AG04450 (cell line): Measurements from ENCODE around the gene PRKCZ. TPM values are rescaled to one million over a fixed set of nuclear protein-coding genes. Genes with fewer than 3 reads are reported as not detected.
A peak's percentile ranks its signal among the peaks of the same experiment; 100 is the strongest.

Source experiments
- CTCF ChIA-PET: fragments of 300-600, 350-600 bp; formaldehyde crosslinking; extraction: SDS; loops from one replicate; lab custom pipeline; 2022; ENCODE audit warnings: antibody characterized with exemption, inconsistent platforms; lab: Charles Lee
- POLR2A ChIA-PET: fragments of 350-600 bp; formaldehyde crosslinking; extraction: SDS; loops from one replicate; lab custom pipeline; 2021; ENCODE audit warnings: antibody characterized with exemption, inconsistent platforms; lab: Yijun Ruan, JAX
- DNase-seq: peaks from one replicate; pipeline ENCODE4 v3.0.0-alpha.2; 2011; ENCODE audit warnings: low read depth, low spot score
- H3K27ac ChIP-seq: one replicate; pipeline ENCODE4 v1.5.1; 2012; ENCODE audit warnings: low read depth, low read length, control low read depth
- H3K27me3 ChIP-seq: one replicate; pipeline ENCODE4 v1.6.0; 2012; ENCODE audit warnings: low read length; ENCODE audit not compliant: control insufficient read depth, insufficient read depth
- H3K4me3 ChIP-seq: 2 replicates; pipeline ENCODE4 v1.5.1; 2011; ENCODE audit warnings: mild to moderate bottlenecking, low read depth, low read length, control low read depth
- H3K9me3 ChIP-seq: 2 replicates; pipeline ENCODE4 v1.5.1; 2012; ENCODE audit warnings: low read length; ENCODE audit not compliant: control insufficient read depth, insufficient read depth
- polyA plus RNA-seq: library from polyadenylated mRNA; depleted of rRNA; stranded (reverse); fragments of >200 nt; gene quantifications from 2 replicates; pipeline ENCODE4 v1.2.3, GENCODE V29; 2011
- TF ChIP-seq, protein P1 (sequence below): IDR thresholded peaks from 2 replicates; pipeline ENCODE4 v1.5.1; 2011; ENCODE audit warnings: low read depth, low read length, control low read depth, inconsistent platforms

The PRKCZ gene
- polyA plus RNA-seq, 1 experiment, result 3.0 TPM

DNA sequence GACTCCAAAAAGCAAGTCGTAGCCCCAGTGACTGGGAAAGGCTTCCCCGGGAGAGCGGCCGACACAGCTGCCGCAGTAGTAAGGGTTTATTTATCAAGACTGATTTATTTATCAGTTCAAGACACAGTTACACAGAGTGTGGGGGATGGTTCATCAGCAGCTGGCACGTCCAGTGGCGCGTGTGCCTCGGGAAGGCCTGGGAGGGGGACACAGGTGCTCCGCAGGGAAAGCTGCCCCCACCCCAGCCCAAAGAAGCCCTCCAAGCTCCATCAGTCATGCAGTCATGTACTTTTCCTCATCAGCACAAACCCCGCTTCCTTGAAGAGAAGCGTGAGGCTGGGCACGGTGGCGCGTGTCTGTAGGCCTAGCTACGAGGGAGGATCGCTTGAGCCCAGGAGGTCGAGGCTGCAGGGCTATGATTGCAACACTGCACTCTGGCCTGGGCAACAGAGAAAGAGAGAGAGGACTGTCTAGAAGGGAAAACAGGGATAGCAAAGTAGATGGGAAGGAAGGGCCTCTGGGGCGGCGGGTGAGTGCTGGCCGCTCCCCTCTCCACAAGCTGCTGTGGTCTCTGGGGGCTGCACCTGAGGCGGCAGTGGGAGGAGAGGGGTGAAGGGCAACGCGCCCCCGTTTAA, 53.2 kb downstream of the PRKCZ start:
- TF ChIP-seq, protein P1, sequence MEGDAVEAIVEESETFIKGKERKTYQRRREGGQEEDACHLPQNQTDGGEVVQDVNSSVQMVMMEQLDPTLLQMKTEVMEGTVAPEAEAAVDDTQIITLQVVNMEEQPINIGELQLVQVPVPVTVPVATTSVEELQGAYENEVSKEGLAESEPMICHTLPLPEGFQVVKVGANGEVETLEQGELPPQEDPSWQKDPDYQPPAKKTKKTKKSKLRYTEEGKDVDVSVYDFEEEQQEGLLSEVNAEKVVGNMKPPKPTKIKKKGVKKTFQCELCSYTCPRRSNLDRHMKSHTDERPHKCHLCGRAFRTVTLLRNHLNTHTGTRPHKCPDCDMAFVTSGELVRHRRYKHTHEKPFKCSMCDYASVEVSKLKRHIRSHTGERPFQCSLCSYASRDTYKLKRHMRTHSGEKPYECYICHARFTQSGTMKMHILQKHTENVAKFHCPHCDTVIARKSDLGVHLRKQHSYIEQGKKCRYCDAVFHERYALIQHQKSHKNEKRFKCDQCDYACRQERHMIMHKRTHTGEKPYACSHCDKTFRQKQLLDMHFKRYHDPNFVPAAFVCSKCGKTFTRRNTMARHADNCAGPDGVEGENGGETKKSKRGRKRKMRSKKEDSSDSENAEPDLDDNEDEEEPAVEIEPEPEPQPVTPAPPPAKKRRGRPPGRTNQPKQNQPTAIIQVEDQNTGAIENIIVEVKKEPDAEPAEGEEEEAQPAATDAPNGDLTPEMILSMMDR, result no peak
- ChIA-PET POLR2A (interaction anchor here (0.7 to 0.8 kb wide), 2 partner anchors 15 to 27 kb away, joined by 3 to 4 read pairs; no protein-coding TSS in a partner anchor), CTCF (interaction anchor here (1.4 to 1.5 kb wide), 2 partner anchors 36 to 71 kb away, joined by 3 to 4 read pairs; no protein-coding TSS in a partner anchor)
- no peak for DNase-seq
- Histone ChIP-seq H3K27ac (no peak overlapping the region), H3K4me3 (no peak overlapping the region), H3K9me3 (peaks cover 6% of the 10 kb centered on the region; the same call in 1 of the 2 replicates), H3K27me3 (peaks cover 20% of the 10 kb centered on the region)

DNA sequence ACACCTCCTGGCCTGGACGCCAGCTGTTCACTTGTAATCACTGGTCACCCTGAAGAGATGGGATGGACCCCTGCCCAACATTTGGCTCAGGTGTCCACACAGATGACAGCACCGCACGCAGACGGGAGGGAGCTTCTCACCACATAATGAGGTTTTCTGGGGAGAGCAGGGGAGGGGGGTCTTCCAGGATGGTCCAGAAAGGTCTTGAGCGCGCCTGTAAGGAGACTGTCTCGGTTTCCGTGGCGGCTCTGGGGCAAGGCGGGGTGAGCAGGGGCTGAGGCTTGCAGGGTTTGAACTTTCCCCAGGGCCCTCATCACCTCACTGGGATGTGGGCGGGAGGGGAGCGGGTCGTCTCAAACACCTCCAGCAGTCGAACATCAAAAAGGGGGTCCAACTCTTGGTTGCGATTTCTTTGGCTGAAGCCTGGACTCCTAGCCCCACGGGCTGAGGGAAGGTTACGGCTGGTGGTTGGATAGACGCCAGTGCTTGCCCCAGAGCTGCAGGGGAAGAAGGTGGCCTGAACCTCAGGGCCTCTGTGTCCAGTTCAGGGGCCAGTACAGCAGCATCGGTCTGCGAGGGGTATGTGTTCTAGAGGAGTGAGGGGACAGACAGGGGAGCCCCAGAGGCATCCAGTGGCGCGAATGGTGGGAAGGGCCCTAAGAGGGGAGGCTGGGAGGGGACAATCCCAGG, 53.8 kb downstream of the PRKCZ start:
- CTCF ChIA-PET, result interaction anchor here (1.4 to 1.5 kb wide), 2 partner anchors 36 to 70 kb away, joined by 3 to 4 read pairs; no protein-coding TSS in a partner anchor

DNA sequence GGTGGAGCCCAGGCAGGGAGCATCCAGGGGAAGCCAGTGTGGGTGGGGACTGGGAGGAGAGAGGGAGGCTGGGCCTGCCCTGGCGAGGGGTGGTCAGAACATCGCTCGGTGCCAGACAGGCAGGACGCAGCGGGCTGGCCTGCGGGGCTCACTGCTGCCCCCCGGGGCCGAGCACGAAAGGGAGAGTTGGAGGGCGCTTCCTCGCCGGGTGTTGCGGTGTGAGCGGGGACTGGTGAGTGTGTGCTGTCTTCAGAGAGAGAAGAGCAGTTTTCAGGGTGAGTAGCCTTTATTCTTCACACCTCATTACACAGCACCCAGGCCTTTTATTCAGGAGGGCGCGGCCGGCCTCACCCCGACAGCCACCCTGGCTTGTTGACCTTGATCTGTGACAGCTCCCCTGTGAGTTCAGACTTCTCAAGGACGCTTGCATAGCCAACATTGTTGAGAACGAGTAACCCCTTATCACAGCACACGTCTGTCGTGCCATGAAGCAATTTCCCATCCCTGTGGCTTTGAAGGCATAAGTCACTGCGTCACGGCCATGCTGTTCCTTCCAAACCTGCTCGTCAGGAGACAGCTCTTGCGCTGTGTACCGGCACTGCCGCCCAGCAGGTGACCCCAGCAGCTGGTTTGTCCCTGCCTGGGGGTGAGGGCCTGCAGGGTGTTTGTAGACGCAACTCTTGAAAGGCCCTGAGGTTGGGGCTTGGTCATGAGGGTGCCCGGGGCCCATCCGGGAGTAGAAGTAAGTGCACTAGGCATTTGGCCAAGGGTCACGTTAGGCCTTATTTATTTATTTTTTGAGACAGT, 54.6 kb downstream of the PRKCZ start:
- H3K9me3 ChIP-seq, result peaks cover 3% of the 10 kb centered on the region; the same call in 1 of the 2 replicates
- H3K27ac ChIP-seq, result no peak overlapping the region
- no peak for DNase-seq
- TF ChIP-seq, protein P1, result peak; percentile 39
- POLR2A ChIA-PET, result no interaction called here
- H3K27me3 ChIP-seq, result peaks cover 20% of the 10 kb centered on the region
- H3K4me3 ChIP-seq, result no peak overlapping the region
- CTCF ChIA-PET, result interaction anchor here (1.5 kb wide), 1 partner anchor 69 kb away, joined by 3 read pairs; no protein-coding TSS in a partner anchor

More for the DNA sequence above, 53.8 kb downstream of the PRKCZ start:
- TF ChIP-seq, protein P1, result no peak
- Histone ChIP-seq H3K9me3 (peaks cover 3% of the 10 kb centered on the region; the same call in 1 of the 2 replicates), H3K4me3 (no peak overlapping the region), H3K27me3 (peaks cover 20% of the 10 kb centered on the region), H3K27ac (no peak overlapping the region)
- DNase-seq, result no peak
- POLR2A ChIA-PET, result interaction anchor here (0.8 kb wide), 1 partner anchor 27 kb away, joined by 4 read pairs; no protein-coding TSS in a partner anchor

DNA sequence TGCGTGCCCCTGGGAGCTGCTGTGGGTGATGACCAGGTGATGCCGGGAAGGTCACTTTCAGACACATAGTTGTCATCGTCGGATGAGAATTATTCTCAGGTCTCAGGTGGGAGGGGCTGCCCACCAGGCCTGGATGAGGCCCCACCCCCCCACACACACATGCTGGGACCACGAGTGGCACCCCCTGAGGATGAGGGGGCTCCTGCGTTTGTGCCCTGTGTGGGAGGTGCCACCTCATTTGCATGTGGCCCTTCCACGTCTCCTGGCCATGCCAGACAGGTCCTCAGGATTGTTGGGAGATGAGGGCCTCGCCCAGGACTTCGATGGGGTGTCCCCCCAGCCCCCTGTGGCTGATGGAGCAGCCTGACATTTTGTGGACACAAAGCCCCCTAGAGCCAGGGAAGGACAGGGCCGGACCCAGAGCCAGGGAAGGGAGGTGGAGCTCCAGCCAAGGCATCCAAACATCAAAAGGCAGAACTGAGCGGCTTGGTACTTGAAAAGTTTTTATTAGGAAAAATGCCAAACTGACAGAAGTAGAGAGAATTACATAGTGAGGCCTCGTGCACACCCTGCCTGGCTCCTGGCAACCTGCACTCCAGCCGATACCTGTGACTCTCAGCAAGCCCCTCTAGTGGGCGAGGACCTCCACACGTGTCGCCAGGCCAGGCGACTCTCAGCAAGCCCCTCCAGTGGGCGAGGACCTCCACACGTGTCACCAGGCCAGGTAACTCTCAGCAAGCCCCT, 55.7 kb downstream of the PRKCZ start:
- ChIA-PET POLR2A (no interaction called here), CTCF (interaction anchor here (1.3 kb wide), 1 partner anchor 62 kb away, joined by 3 read pairs; no protein-coding TSS in a partner anchor)
- TF ChIP-seq, protein P1, result no peak
- Histone ChIP-seq H3K27me3 (peaks cover 15% of the 10 kb centered on the region), H3K27ac (no peak overlapping the region), H3K4me3 (no peak overlapping the region), H3K9me3 (peaks cover 3% of the 10 kb centered on the region; the same call in 1 of the 2 replicates)
- no peak for DNase-seq
